Effector memory CD4-positive, alpha-beta T cell (primary cell): ENCODE results near the gene ADGRE3.

Source experiments
- DNase-seq, 3 donors: peaks; one replicate each; pipeline ENCODE4 v3.0.0-alpha.2; 2020
- H3K27ac ChIP-seq: 2 replicates; pipeline ENCODE4 v1.7.0; 2013; ENCODE audit warnings: mild to moderate bottlenecking, low read length, moderate library complexity; ENCODE audit not compliant: insufficient read depth, poor library complexity, severe bottlenecking
- H3K27me3 ChIP-seq: replicated peaks from 2 replicates; pipeline ENCODE4 v1.7.0; 2013; ENCODE audit warnings: mild to moderate bottlenecking, low read length; ENCODE audit not compliant: insufficient read depth, control insufficient read depth, poor library complexity, severe bottlenecking
- H3K36me3 ChIP-seq: 2 replicates; pipeline ENCODE4 v1.7.0; 2013; ENCODE audit warnings: mild to moderate bottlenecking, low read length, moderate library complexity; ENCODE audit not compliant: control insufficient read depth, insufficient read depth
- H3K4me1 ChIP-seq: 2 replicates; pipeline ENCODE4 v1.7.0; 2013; ENCODE audit warnings: low read length, mild to moderate bottlenecking; ENCODE audit not compliant: control insufficient read depth, insufficient read depth, poor library complexity, severe bottlenecking
- H3K4me3 ChIP-seq: 2 replicates; pipeline ENCODE4 v1.7.0; 2013; ENCODE audit warnings: low read length, low read depth, mild to moderate bottlenecking; ENCODE audit not compliant: insufficient read depth, poor library complexity, severe bottlenecking
- H3K9me3 ChIP-seq: 2 replicates; pipeline ENCODE4 v1.7.0; 2013; ENCODE audit warnings: mild to moderate bottlenecking, low read length, moderate library complexity; ENCODE audit not compliant: control insufficient read depth
- total RNA-seq, 3 donors: gene quantifications; one replicate each; lab custom pipeline; 2026; lab: John Stamatoyannopoulos, UW

Gene ADGRE3
- 0 to 1.2 (median 0.17) reads per million in 3 donors for total RNA-seq

DNA sequence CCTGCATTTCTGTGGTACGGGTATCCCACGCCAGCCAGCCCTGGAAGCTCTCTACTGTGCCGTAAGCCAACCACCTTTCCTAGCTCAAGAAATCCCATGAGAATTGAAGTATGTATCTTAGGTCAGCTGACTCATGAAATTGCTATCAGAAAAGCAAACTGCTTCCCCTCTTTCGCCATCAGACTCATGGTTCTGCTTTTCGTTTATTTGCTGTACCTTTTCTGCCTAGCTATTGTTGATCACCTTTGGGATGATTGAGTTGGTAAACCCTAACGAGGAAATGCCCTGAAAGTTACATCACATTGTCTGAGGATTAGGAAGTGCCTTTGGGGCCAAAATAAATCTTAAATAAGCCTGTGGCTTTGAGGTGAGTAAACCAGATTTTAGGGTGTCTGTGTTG lies at the start of gene ADGRE3:
ADGRE3 (minus strand) TSS at position 81 of the 400 bp plus-strand sequence; CDS start at position 7, 74 bp downstream.
- Histone ChIP-seq H3K9me3 (no peaks in the 10 kb centered on the region), H3K27ac (no peak within 1 kb of the TSS), H3K4me1 (no peaks in the 10 kb centered on the region), H3K4me3 (no peak within 1 kb of the TSS), H3K36me3 (no peaks in the 10 kb centered on the region), H3K27me3 (no peaks in the 10 kb centered on the region)
- no peak for DNase-seq

DNA sequence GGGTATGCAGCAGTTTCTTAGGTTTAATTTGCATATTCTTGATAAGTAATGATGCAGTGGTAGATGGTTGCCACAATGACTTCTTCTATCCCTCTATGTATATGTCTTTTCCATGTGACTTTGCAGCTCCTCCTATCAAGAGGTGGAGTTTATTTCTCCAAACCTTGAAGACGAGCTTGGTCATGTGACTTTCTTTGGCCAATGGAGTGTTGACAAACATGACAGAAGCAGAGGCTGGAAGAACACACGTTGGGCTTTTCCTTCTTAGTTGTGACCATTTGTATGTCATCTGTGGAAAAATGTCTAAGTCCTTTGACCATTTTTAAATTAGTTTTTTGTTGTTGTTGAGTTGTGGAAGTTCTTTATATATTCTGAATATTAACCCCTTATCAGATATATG lies 47.5 kb upstream of the ADGRE3 start:
- Histone ChIP-seq H3K36me3 (peaks cover 21% of the 10 kb centered on the region), H3K27me3 (no peaks in the 10 kb centered on the region), H3K9me3 (peaks cover 37% of the 10 kb centered on the region), H3K27ac (no peak overlapping the region), H3K4me1 (no peaks in the 10 kb centered on the region), H3K4me3 (no peak overlapping the region)
- DNase-seq = no peak

DNA sequence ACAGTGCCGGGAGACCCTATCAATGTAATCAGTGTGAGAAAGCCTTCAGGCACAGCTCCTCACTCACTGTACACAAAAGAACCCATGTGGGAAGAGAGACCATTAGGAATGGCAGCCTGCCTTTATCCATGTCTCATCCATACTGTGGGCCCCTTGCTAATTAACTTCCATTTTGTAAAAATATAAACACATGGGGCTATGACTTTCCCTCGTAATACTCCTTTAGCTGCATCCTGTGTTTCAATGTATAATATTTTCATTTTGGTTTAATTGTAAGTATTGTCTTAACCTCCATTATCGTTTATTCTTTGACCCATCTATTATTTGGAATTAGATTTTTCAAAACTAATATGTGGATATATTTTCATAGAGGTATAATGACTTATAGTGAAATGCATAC lies 44.5 kb upstream of the ADGRE3 start:
- no peaks in the 10 kb centered on the region for H3K4me1 ChIP-seq
- no peaks in the 10 kb centered on the region for H3K27me3 ChIP-seq
- DNase-seq = no peak
- peaks cover 49% of the 10 kb centered on the region for H3K36me3 ChIP-seq
- no peak overlapping the region for H3K4me3 ChIP-seq
- H3K9me3 ChIP-seq = peaks cover 45% of the 10 kb centered on the region
- no peak overlapping the region for H3K27ac ChIP-seq

DNA sequence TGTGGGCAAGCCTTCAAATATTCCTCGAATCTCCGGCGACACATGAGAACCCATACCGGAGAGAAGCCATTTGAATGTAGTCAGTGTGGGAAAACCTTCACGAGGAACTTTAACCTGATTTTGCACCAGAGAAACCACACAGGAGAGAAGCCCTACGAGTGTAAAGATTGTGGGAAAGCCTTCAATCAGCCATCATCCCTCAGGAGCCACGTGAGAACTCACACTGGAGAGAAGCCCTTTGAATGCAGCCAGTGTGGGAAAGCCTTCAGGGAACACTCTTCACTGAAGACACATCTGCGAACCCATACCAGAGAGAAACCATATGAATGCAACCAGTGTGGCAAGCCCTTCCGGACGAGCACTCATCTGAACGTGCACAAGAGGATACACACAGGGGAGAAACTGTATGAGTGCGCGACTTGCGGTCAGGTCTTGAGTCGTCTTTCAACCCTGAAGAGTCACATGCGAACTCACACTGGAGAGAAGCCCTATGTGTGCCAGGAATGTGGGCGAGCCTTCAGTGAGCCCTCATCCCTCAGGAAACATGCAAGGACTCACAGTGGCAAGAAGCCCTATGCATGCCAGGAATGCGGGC lies 44.0 kb upstream of the ADGRE3 start:
- no peak for DNase-seq
- H3K4me1 ChIP-seq = no peaks in the 10 kb centered on the region
- H3K4me3 ChIP-seq = no peak overlapping the region
- H3K27me3 ChIP-seq = no peaks in the 10 kb centered on the region
- peaks cover 54% of the 10 kb centered on the region for H3K36me3 ChIP-seq
- H3K9me3 ChIP-seq = peaks cover 45% of the 10 kb centered on the region
- H3K27ac ChIP-seq = no peak overlapping the region

DNA sequence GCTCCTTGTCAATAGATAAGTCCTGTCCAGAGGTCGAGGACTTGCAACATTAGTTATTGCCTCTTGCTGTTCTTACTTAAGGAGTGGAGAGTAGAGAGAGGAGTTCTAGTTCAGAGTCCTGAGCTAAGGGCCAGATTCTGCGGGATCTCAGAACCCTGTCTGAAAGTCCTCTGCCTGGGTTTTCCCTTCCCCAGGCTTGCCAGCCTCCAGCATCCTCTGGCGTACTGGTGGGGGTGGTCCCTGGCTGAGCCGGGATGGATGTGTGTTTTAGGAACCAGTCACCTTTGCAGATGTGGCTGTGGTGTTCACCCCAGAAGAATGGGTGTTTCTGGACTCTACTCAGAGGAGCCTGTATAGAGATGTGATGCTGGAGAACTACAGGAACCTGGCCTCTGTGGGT lies 41.2 kb upstream of the ADGRE3 start:
- H3K36me3 ChIP-seq = peaks cover 70% of the 10 kb centered on the region
- H3K27ac ChIP-seq = no peak overlapping the region
- no peak overlapping the region for H3K4me3 ChIP-seq
- no peak for DNase-seq
- peaks cover 45% of the 10 kb centered on the region for H3K9me3 ChIP-seq
- no peaks in the 10 kb centered on the region for H3K4me1 ChIP-seq
- no peaks in the 10 kb centered on the region for H3K27me3 ChIP-seq

DNA sequence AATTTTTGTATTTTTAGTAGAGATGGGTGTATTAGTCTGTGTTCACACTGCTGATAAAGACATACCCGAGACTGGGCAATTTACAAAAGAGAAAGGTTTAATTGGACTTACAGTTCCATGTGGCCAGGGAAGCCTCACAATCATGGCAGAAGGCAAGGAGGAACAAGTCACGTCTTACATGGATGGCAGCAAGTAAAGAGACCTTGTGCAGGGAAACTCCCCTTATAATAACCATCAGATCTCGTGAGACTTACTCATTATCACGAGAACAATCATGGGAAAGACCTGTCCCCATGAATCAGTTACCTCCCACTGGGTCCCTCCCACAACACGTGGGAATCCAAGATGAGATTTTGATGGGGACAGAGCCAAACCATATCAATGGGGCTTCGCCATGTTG lies 29.8 kb upstream of the ADGRE3 start:
- Histone ChIP-seq H3K4me3 (no peak overlapping the region), H3K27me3 (no peaks in the 10 kb centered on the region), H3K36me3 (peaks cover 82% of the 10 kb centered on the region), H3K27ac (no peak overlapping the region), H3K9me3 (no peaks in the 10 kb centered on the region), H3K4me1 (no peaks in the 10 kb centered on the region)
- no peak for DNase-seq

DNA sequence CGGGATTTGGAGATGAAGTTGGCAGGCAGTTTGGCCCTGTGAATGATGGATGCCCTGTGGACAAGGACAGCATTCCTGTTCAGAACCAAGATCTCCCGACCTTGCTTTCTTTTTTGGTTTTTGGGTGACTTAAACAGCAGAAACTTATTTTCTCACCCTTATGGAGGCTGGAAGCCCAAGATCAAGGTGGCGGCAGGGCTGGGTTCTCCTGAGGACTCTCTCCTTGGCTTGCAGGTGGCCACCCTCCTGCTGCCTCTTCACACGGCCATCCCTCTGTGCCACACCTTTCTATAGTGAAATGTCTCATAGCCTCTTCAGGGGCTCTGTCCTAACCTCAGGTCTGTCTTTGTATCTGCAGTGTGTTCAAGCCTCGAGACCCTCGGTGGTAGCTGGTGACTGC lies 29.2 kb upstream of the ADGRE3 start:
- H3K27me3 ChIP-seq = no peaks in the 10 kb centered on the region
- H3K27ac ChIP-seq = no peak overlapping the region
- DNase-seq = no peak
- no peaks in the 10 kb centered on the region for H3K9me3 ChIP-seq
- H3K36me3 ChIP-seq = peaks cover 82% of the 10 kb centered on the region
- no peaks in the 10 kb centered on the region for H3K4me1 ChIP-seq
- H3K4me3 ChIP-seq = no peak overlapping the region

- DNase-seq = no peak
- Histone ChIP-seq H3K4me3 (no peak overlapping the region), H3K27ac (no peak overlapping the region), H3K4me1 (no peaks in the 10 kb centered on the region), H3K27me3 (no peaks in the 10 kb centered on the region), H3K36me3 (peaks cover 71% of the 10 kb centered on the region), H3K9me3 (no peaks in the 10 kb centered on the region)
Measured at GRCh38 chr19:14700711-14701375, 26.2 kb upstream of the ADGRE3 start.

- no peak overlapping the region for H3K27ac ChIP-seq
- no peak overlapping the region for H3K4me3 ChIP-seq
- H3K27me3 ChIP-seq = no peaks in the 10 kb centered on the region
- DNase-seq = no peak
- H3K4me1 ChIP-seq = no peaks in the 10 kb centered on the region
- no peaks in the 10 kb centered on the region for H3K9me3 ChIP-seq
- H3K36me3 ChIP-seq = peaks cover 70% of the 10 kb centered on the region
Measured at GRCh38 chr19:14699641-14700040, 25.0 kb upstream of the ADGRE3 start.

GRCh38 chr19:14695471-14695870 lies 20.8 kb upstream of the ADGRE3 start:
- H3K36me3 ChIP-seq = peaks cover 42% of the 10 kb centered on the region
- no peak for DNase-seq
- no peaks in the 10 kb centered on the region for H3K4me1 ChIP-seq
- H3K4me3 ChIP-seq = no peak overlapping the region
- H3K9me3 ChIP-seq = no peaks in the 10 kb centered on the region
- no peak overlapping the region for H3K27ac ChIP-seq
- no peaks in the 10 kb centered on the region for H3K27me3 ChIP-seq
